Panc1 (cell line): ENCODE data around the gene CRELD2.

ENCODE experiments used
- POLR2AphosphoS5 ChIP-seq: IDR thresholded peaks from 2 replicates; pipeline ENCODE4 v1.6.1; 2012; ENCODE audit warnings: mild to moderate bottlenecking, low read depth, low read length, moderate library complexity
- TCF7L2 ChIP-seq: IDR thresholded peaks from 2 replicates; pipeline ENCODE4 v1.6.1; 2011; ENCODE audit warnings: mild to moderate bottlenecking, low read depth, low read length, inconsistent platforms
- TF ChIP-seq, protein P1 (sequence below): fragments of 450-650 bp; IDR thresholded peaks from 2 replicates; pipeline ENCODE4 v1.5.1; 2017; ENCODE audit warnings: mild to moderate bottlenecking
- TF ChIP-seq, protein P2 (sequence below), 2 experiments: IDR thresholded peaks; 2 replicates each; pipeline ENCODE4 v1.6.1; 2011 to 2012; ENCODE audit warnings: low read depth in 2 of 2, control low read depth in 1 of 2, low read length in 1 of 2, mild to moderate bottlenecking in 1 of 2, moderate library complexity in 1 of 2; ENCODE audit not compliant: insufficient read depth in 1 of 2

DNA sequence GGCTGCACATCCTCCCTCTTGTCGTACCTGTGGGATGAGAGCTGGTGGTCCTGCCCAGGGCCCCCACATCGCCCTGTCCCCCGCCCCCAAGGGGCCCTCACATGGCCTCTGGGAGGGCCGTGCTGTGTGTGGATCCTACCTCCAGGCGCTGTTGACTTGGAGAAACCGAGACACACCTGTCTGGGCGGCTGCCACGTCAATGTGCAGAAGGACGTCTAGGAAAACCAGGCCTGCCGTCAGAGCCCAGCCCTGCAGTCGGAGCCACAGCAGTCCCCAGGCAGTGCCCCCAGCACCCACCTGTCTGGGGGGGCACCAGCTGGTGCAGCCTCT is 14.4 kb upstream of the CRELD2 start:
- TF ChIP-seq, protein P1, sequence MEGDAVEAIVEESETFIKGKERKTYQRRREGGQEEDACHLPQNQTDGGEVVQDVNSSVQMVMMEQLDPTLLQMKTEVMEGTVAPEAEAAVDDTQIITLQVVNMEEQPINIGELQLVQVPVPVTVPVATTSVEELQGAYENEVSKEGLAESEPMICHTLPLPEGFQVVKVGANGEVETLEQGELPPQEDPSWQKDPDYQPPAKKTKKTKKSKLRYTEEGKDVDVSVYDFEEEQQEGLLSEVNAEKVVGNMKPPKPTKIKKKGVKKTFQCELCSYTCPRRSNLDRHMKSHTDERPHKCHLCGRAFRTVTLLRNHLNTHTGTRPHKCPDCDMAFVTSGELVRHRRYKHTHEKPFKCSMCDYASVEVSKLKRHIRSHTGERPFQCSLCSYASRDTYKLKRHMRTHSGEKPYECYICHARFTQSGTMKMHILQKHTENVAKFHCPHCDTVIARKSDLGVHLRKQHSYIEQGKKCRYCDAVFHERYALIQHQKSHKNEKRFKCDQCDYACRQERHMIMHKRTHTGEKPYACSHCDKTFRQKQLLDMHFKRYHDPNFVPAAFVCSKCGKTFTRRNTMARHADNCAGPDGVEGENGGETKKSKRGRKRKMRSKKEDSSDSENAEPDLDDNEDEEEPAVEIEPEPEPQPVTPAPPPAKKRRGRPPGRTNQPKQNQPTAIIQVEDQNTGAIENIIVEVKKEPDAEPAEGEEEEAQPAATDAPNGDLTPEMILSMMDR, result no peak
- TF ChIP-seq, protein P2, sequence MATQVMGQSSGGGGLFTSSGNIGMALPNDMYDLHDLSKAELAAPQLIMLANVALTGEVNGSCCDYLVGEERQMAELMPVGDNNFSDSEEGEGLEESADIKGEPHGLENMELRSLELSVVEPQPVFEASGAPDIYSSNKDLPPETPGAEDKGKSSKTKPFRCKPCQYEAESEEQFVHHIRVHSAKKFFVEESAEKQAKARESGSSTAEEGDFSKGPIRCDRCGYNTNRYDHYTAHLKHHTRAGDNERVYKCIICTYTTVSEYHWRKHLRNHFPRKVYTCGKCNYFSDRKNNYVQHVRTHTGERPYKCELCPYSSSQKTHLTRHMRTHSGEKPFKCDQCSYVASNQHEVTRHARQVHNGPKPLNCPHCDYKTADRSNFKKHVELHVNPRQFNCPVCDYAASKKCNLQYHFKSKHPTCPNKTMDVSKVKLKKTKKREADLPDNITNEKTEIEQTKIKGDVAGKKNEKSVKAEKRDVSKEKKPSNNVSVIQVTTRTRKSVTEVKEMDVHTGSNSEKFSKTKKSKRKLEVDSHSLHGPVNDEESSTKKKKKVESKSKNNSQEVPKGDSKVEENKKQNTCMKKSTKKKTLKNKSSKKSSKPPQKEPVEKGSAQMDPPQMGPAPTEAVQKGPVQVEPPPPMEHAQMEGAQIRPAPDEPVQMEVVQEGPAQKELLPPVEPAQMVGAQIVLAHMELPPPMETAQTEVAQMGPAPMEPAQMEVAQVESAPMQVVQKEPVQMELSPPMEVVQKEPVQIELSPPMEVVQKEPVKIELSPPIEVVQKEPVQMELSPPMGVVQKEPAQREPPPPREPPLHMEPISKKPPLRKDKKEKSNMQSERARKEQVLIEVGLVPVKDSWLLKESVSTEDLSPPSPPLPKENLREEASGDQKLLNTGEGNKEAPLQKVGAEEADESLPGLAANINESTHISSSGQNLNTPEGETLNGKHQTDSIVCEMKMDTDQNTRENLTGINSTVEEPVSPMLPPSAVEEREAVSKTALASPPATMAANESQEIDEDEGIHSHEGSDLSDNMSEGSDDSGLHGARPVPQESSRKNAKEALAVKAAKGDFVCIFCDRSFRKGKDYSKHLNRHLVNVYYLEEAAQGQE (IDR thresholded peaks at IDR 0.05; ENCODE audit: insufficient read depth in 1 of 2, low read depth in 2 of 2, low read length in 1 of 2), result no peak
- TF ChIP-seq TCF7L2 (no peak), POLR2AphosphoS5 (no peak)
